Eye (tissue), 1 donor: ENCODE measurements around the gene ATG9A.
"Not testable (repeated sequence)": the region's sequence is repeated elsewhere in the genome, so short reads cannot be mapped to it uniquely, and the experiment has no call there.

Experiments
- DNase-seq: peaks from one replicate; pipeline ENCODE4 v3.0.0-alpha.2; 2015

The ATG9A gene

GRCh38 chr2:219204425-219205164 lies 24.8 kb downstream of the ATG9A start:
- DNase-seq: no peak

DNA sequence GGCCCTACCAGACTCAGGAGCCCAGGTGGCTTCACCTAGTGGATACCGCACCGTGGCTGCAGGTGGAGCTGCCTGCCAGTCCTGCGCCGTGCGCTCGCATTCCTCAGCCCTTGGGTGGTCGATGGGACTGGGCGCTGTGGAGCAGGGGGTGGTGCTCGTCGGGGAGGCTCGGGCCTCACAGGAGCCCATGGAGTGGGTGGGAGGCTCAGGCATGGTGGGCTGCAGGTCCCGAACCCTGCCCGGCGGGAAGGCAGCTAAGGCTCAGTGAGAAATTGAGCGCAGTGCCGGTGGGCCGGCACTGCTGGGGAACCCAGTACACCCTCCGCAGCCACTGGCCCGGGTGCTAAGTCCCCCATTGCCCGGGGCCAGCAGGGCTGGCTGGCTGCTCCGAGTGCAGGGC lies 28.1 kb downstream of the ATG9A start:
- not testable (repeated sequence) for DNase-seq

GRCh38 chr2:219200502-219201326 lies 28.7 kb downstream of the ATG9A start:
- not testable (repeated sequence) for DNase-seq

GRCh38 chr2:219199470-219200211 lies 29.8 kb downstream of the ATG9A start:
- DNase-seq: no peak

GRCh38 chr2:219198974-219199373 lies 30.5 kb downstream of the ATG9A start:
- no peak for DNase-seq

DNA sequence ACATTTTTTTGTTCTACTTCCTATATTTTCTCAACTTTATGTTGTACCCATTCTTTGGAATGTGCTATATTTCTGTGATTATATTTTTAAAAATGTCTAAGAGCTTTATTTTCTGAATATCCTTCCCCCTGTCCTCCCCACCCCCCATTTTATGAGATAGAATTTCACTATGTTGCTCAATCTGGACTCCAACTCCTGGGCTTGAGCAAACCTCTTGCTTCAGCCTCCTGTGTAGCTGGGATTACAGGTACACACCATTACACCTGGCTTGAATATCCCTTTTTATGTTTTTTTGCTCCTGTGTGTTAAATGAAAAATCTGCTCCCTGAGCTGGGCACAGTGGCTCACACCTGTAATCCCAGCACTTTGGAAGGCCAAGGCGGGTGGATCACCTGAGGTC lies 32.0 kb downstream of the ATG9A start:
- no peak for DNase-seq

- DNase-seq: no peak
These were observed 42.5 kb downstream of the ATG9A start for GRCh38 chr2:219186754-219187456.

- DNase-seq: no peak
These were observed 45.3 kb downstream of the ATG9A start for GRCh38 chr2:219184121-219184520.

DNA sequence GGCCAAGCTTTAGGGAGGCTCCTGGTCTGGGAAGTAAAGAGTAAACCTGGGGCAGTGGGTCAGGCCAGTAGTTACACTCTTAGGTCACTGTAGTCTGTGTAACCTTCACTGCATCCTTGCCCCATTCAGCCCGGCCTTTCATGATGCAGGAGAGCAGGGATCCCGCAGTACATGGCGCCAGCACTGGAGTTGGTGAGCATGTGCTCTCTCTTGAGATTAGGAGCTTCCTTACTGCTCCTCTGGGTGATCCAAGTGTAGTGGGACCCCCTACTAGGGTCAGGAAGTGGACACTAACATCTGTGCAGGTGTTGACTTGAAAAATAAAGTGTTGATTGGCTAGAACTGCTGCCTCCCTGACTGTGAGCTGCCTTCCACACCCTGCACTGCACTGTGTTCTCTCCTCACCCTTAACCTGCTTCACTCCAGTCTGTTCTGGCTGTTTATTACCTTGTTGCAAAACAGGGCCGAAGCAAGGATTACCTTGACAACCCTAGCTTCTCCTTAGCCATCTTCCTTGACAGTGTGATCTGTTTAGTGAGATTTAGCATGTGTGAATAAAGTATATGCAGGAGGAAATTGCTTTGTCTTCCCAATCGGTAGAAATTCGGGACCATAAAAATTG lies 46.2 kb downstream of the ATG9A start:
- DNase-seq: no peak

DNA sequence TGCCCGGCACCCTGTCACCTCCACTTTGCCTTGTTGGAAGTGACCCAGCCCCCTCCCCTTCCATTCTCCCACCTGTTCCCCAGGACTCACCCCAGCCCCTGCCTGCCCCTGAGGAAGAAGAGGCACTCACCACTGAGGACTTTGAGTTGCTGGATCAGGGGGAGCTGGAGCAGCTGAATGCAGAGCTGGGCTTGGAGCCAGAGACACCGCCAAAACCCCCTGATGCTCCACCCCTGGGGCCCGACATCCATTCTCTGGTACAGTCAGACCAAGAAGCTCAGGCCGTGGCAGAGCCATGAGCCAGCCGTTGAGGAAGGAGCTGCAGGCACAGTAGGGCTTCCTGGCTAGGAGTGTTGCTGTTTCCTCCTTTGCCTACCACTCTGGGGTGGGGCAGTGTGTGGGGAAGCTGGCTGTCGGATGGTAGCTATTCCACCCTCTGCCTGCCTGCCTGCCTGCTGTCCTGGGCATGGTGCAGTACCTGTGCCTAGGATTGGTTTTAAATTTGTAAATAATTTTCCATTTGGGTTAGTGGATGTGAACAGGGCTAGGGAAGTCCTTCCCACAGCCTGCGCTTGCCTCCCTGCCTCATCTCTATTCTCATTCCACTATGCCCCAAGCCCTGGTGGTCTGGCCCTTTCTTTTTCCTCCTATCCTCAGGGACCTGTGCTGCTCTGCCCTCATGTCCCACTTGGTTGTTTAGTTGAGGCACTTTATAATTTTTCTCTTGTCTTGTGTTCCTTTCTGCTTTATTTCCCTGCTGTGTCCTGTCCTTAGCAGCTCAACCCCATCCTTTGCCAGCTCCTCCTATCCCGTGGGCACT lies 46.9 kb downstream of the ATG9A start:
- DNase-seq: no peak

GRCh38 chr2:219181531-219181930 lies 47.9 kb downstream of the ATG9A start:
- no peak for DNase-seq

DNA sequence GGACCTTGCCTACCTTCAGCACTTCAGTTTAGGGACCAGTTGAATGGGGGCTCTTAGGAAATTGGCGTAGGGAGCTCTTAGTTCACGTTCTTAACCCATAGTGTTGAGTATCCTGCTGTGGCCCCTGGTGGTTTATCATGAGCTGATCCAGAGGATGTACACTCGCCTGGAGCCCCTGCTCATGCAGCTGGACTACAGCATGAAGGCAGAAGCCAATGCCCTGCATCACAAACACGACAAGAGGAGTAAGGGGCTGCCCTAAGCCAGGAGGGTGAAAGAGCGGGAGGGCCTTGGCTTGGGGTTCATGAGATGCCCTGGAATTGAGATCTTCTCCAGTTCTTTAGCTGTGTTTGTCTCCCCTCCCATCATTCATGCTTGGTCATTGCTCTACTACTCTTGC lies 48.5 kb downstream of the ATG9A start:
- no peak for DNase-seq

DNA sequence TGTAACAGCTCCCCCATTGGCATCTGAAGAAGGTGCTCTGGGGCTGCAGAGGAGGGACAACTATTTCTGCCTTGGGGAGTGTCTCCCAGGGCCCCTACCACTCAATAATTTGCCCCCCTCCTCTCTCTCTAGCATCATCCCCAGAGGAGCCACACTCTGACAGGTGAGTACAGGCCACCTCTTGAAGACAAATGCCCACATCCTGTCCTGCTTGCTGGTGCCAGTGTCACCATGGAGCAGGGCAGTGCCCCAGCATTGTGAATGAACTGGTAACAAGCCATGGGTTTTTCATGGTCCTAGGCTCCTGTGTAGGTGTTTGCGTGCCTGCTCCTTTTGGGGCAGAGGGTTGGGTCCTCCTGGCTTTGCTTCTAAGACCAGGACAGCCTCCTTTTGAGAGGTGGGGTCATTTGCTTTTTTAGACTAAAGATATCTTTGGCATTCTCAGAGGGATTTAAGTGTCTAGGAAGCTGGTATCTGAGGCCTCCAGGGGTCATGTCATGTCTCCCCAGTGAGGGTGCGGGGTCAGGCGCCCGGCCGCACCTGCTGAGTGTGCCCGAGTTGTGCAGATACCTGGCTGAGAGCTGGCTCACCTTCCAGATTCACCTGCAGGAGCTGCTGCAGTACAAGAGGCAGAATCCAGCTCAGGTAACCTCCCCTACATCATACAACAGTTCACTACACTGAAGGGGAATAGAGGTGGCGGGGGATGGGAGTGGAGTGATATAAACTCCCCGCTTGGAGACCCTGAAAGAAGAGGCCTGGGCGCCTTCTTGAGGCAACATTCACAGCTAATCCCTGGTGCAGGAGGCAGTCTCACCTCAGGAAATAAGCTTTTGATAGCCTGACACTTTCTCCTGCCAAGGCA lies 49.6 kb downstream of the ATG9A start:
- DNase-seq: no peak

- DNase-seq: no peak
These were observed 50.9 kb downstream of the ATG9A start for GRCh38 chr2:219178377-219179175.

GRCh38 chr2:219177552-219178376 lies 51.7 kb downstream of the ATG9A start, which contains the start of gene RETREG2:
TSS of gene RETREG2 (plus strand) at chr2:219178275. CDS start at chr2:219178353, 78 bp downstream.
- peak; percentile 94 for DNase-seq

DNA sequence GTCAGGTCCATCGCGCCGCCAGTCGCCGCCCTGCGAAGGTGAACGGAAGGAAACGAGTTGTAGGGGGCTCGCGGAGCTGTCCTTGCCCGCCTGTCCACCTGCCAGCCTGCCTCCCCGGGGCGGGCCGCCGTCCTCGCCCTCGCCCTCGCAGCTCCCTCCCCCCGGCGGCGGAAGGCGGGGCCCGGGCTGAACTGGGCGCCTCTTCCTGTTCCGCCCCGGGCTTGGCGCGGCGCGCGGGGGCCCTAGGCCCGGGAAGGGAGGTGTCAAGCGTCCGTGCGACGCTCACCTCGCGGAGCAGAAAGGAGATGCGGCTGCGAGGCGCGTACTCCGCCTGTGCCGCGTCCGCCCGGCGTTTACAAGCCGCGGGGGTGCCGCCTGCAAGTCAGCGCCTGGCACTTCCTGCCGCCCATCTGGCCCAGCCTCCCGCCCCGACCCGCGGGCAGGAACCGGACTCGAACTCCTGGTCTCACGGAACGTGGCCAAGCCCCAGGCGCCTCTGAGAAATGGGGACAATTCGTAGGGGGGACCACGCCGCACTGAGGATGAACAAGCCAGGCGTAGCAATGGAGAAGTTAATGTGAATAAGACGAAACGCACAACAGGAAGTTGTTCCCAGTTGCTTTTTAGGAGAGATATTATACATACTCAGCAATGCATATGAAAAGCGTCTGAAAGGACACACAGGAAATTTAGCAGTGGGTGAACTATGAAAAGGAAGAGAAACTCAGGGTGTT lies 52.5 kb downstream of the ATG9A start, which contains the start of gene CNPPD1:
CNPPD1 (minus strand) TSS at position 108 of the 734 bp plus-strand sequence; CDS start at position 11, 97 bp downstream.
- DNase-seq: peak; percentile 92
